HG02623 (cell line): Measurements from ENCODE around the gene IGFL1.
"Not testable (repeated sequence)": the region's sequence is repeated elsewhere in the genome, so short reads cannot be mapped to it uniquely, and the experiment has no call there.

Source experiments
- ATAC-seq: cut with Tn5 transposase; IDR thresholded peaks from one replicate; pipeline ENCODE4 v1.9.1; 2021; ENCODE audit warnings: moderate library complexity; ENCODE audit not compliant: unreplicated experiment

IGFL1 gene

GRCh38 chr19:46229442-46229841, at the start of gene IGFL1:
Gene IGFL1 (plus strand): TSS chr19:46229742. CDS start chr19:46229775, 33 bp downstream.
- ATAC-seq: no peak

- ATAC-seq: no peak
Measured at GRCh38 chr19:46180701-46181387, 48.7 kb upstream of the IGFL1 start.

GRCh38 chr19:46181388-46181779, 48.2 kb upstream of the IGFL1 start:
- ATAC-seq: no peak

GRCh38 chr19:46182476-46182875, 47.1 kb upstream of the IGFL1 start:
- no peak for ATAC-seq

- ATAC-seq: not testable (repeated sequence)
Measured at GRCh38 chr19:46184775-46185710, 44.5 kb upstream of the IGFL1 start.

GRCh38 chr19:46186101-46186716, 43.3 kb upstream of the IGFL1 start:
- ATAC-seq: no peak

GRCh38 chr19:46186717-46187101, 42.8 kb upstream of the IGFL1 start:
- ATAC-seq: no peak

- no peak for ATAC-seq
Measured at GRCh38 chr19:46189971-46190888, 39.3 kb upstream of the IGFL1 start.

GRCh38 chr19:46191356-46191755, 38.2 kb upstream of the IGFL1 start:
- no peak for ATAC-seq

- no peak for ATAC-seq
Measured at GRCh38 chr19:46191972-46192371, 37.6 kb upstream of the IGFL1 start.

GRCh38 chr19:46192626-46192991, 36.9 kb upstream of the IGFL1 start:
- not testable (repeated sequence) for ATAC-seq

- ATAC-seq: no peak
Measured at GRCh38 chr19:46192992-46193650, 36.4 kb upstream of the IGFL1 start.

- ATAC-seq: no peak
Measured at GRCh38 chr19:46193678-46194077, 35.9 kb upstream of the IGFL1 start.

GRCh38 chr19:46195104-46195503, 34.4 kb upstream of the IGFL1 start:
- ATAC-seq: no peak

GRCh38 chr19:46195919-46196318, 33.6 kb upstream of the IGFL1 start:
- ATAC-seq: not testable (repeated sequence)

- no peak for ATAC-seq
Measured at GRCh38 chr19:46196410-46197124, 33.0 kb upstream of the IGFL1 start.

GRCh38 chr19:46197314-46198070, 32.0 kb upstream of the IGFL1 start:
- no peak for ATAC-seq

- ATAC-seq: no peak
Measured at GRCh38 chr19:46198756-46199155, 30.8 kb upstream of the IGFL1 start.
